HepG2 (cell line): ENCODE measurements around the gene NDUFA13. TPM values are rescaled to one million over a fixed set of nuclear protein-coding genes. Genes with fewer than 3 reads are reported as not detected.
A peak's percentile ranks its signal among the peaks of the same experiment; 100 is the strongest.

Experiments
- ATAC-seq: fragments of 200-7000 bp; cut with Tn5 transposase; 3 replicates; pipeline ENCODE4 v1.9.1; 2020; ENCODE audit warnings: mild to moderate bottlenecking, moderate library complexity
- BruUV-seq: library from RNA; stranded (reverse); fragments of 400-500 nt; replicated peaks from 2 replicates; lab custom pipeline; 2021; lab: Mats Ljungman, UMichigan
- CTCF ChIA-PET: fragments of 300-600 bp; formaldehyde crosslinking; extraction: SDS; loops from one replicate; lab custom pipeline; 2021; ENCODE audit warnings: low total read pairs, inconsistent platforms, low intra/inter-chr PET ratio; lab: Yijun Ruan, JAX
- POLR2A ChIA-PET: fragments of 350-600 bp; sonication (Branson Sonifier 250); formaldehyde crosslinking; loops from one replicate; lab custom pipeline; 2020; ENCODE audit warnings: antibody characterized with exemption, inconsistent platforms; lab: Yijun Ruan, JAX
- DNase-seq: peaks from one replicate; pipeline ENCODE4 v3.0.0-alpha.2; 2015; ENCODE audit warnings: low spot score
- FAIRE-seq: peaks from 3 replicates; lab custom pipeline; 2011; peaks lifted over from hg19 to GRCh38; lab: Jason Lieb, UNC
- H2AFZ ChIP-seq: one replicate; pipeline ENCODE4 v1.6.1; 2011; ENCODE audit warnings: low read length, inconsistent platforms
- H3K27ac ChIP-seq: fragments of 300-600 bp; 3 replicates; pipeline ENCODE4 v1.8.0; 2011; ENCODE audit warnings: mixed run types, mild to moderate bottlenecking, mixed read lengths, low read length, inconsistent platforms; ENCODE audit not compliant: insufficient read depth; ENCODE audit errors: extremely low read length
- H3K27me3 ChIP-seq, 2 experiments: fragments of 200-600 bp in 1 of 2; 2 replicates in 1 of 2; 3 replicates in 1 of 2; pipeline versions ENCODE4 v1.6.0 to v1.8.0; 2011; ENCODE audit warnings: low read length in 2 of 2, mild to moderate bottlenecking in 2 of 2, moderate library complexity in 2 of 2, inconsistent platforms in 1 of 2; ENCODE audit not compliant: insufficient read depth in 2 of 2, control insufficient read depth in 1 of 2
- H3K36me3 ChIP-seq, 2 experiments: fragments of 200-600 bp in 1 of 2; replicated peaks in 1 of 2; 2 replicates in 1 of 2; 3 replicates in 1 of 2; pipeline versions ENCODE4 v1.5.1 to v1.8.0; 2011; ENCODE audit warnings: low read length in 2 of 2, inconsistent platforms in 1 of 2; ENCODE audit not compliant: insufficient read depth in 2 of 2, control insufficient read depth in 1 of 2
- H3K4me1 ChIP-seq: 2 replicates; pipeline ENCODE4 v1.5.1; 2012; ENCODE audit warnings: low read length, inconsistent platforms; ENCODE audit not compliant: insufficient read depth
- H3K4me2 ChIP-seq: 2 replicates; pipeline ENCODE4 v1.6.0; 2011; ENCODE audit warnings: low read depth, low read length, inconsistent platforms
- H3K4me3 ChIP-seq, 3 experiments: fragments of 200-600 bp in 1 of 3; sonication (generic), shearing (Covaris generic) in 1 of 3; replicated peaks in 1 of 3; 2 replicates each; pipeline ENCODE4 v1.5.1; 2011 to 2016; ENCODE audit warnings: low read length in 3 of 3, inconsistent platforms in 2 of 3, low read depth in 2 of 3, mild to moderate bottlenecking in 2 of 3, control low read depth in 1 of 3, mixed read lengths in 1 of 3; ENCODE audit not compliant: insufficient read depth in 1 of 3
- H3K79me2 ChIP-seq: one replicate; pipeline ENCODE4 v1.6.1; 2011; ENCODE audit warnings: low read length, inconsistent platforms; ENCODE audit not compliant: insufficient read depth
- H3K9ac ChIP-seq: 2 replicates; pipeline ENCODE4 v1.6.0; 2011; ENCODE audit warnings: mild to moderate bottlenecking, low read depth, low read length, inconsistent platforms; ENCODE audit not compliant: insufficient read depth
- H3K9me3 ChIP-seq: 2 replicates; pipeline ENCODE4 v1.5.1; 2012; ENCODE audit warnings: mild to moderate bottlenecking, low read length
- H4K20me1 ChIP-seq: 2 replicates; pipeline ENCODE4 v1.6.0; 2011; ENCODE audit warnings: inconsistent platforms, mild to moderate bottlenecking, low read length, moderate library complexity; ENCODE audit not compliant: insufficient read depth
- CREB1 ChIP-seq, 2 experiments: fragments of 450-650 bp in 1 of 2; IDR thresholded peaks; 2 replicates each; pipeline ENCODE4 v1.6.1; 2016 to 2017; ENCODE audit warnings: control low read depth in 1 of 2, mild to moderate bottlenecking in 1 of 2, missing compliant biosample characterization in 1 of 2, missing genetic modification characterization in 1 of 2
- FOXA1 ChIP-seq, 2 experiments: fragments of 450-650 bp in 1 of 2; sonication (generic) in 1 of 2; formaldehyde crosslinking in 1 of 2; IDR thresholded peaks; 2 replicates each; pipeline versions ENCODE4 v1.4.0 to v1.6.1; 2016 to 2020; ENCODE audit warnings: missing genetic modification reagents in 1 of 2
- HNRNPL ChIP-seq: fragments of 200-400 bp; formaldehyde crosslinking; IDR thresholded peaks from 2 replicates; pipeline ENCODE4 v1.6.1; 2017; ENCODE audit warnings: mild to moderate bottlenecking, low read depth, low read length
- ZNF615 ChIP-seq: sonication (generic); formaldehyde crosslinking; IDR thresholded peaks from 2 replicates; pipeline ENCODE4 v1.5.0; 2020; ENCODE audit warnings: mild to moderate bottlenecking, missing genetic modification reagents, borderline replicate concordance
- WGBS: methylation state at CpG from one replicate; pipeline ENCODE4 v1.1.6; 2017; ENCODE audit warnings: low lambda C conversion rate; 5-methylcytosine and 5-hydroxymethylcytosine counted together
- in situ Hi-C: cut with HindIII; loops from 2 replicates; pipeline ENCODE4 v1.10.0; 2017; ENCODE audit warnings: low pct_unique_long_range_greater_than_20kb; ENCODE audit not compliant: extremely low pct_ligation_motif_present
- intact Hi-C: fragments of 100-400 bp; cut with micrococcal nuclease; formaldehyde crosslinking; loops from one replicate; pipeline ENCODE4 v1.10.0; 2022; ENCODE audit not compliant: unreplicated experiment
- polyA plus RNA-seq, 8 experiments: library from polyadenylated mRNA; depleted of rRNA in 3 of 8; stranded (reverse) in 7 of 8; unstranded in 1 of 8; fragments of >200 nt; fragmentation: Illumina TruSeq in 4 of 8; extraction: Trizol in 4 of 8; gene quantifications; 2 replicates each; pipeline versions ENCODE4 v1.2.1 to v1.2.3, GENCODE V29; 2011 to 2016; ENCODE audit warnings: low read depth in 4 of 8, missing spikeins in 1 of 8, mixed read lengths in 1 of 8; ENCODE audit not compliant: insufficient read depth in 1 of 8
- total RNA-seq, 5 experiments: library from RNA; depleted of rRNA; stranded (reverse); fragments of >200 nt; fragmentation: Illumina TruSeq; extraction: Trizol; gene quantifications; 2 replicates each; pipeline ENCODE4 v1.2.3, GENCODE V29; 2016; ENCODE audit warnings: low read depth in 1 of 5
- TF ChIP-seq, protein P1 (sequence below): sonication (generic); formaldehyde crosslinking; IDR thresholded peaks from 2 replicates; pipeline ENCODE4 v1.8.1; 2022; ENCODE audit warnings: mild to moderate bottlenecking, missing genetic modification reagents

Gene NDUFA13
- total and polyA plus RNA-seq, 2 of the 13 experiments (the other 11 are each of a cell fraction or from before 2014, with no cell fraction given): 337 to 366 TPM

DNA sequence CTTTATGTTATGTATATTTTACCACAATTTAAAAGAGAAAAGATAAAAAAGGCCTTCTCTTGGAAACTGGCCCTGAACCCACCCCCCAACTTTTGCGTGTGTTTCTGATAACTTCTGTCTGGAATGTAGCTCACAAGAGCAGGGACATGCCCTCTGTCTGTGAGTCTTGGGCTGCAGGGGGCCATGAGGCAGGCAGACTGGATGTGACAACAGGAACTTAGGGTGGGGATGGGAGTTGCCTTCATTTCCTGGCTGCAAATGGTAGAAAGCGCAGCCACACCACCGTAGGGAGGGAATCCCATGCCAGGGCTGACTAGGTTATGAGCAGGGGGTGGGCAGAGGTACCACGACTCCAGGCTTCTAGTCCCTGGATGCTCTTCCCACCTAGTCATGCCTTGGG is 43.9 kb downstream of the NDUFA13 start (continued):
- TF ChIP-seq, protein P1, sequence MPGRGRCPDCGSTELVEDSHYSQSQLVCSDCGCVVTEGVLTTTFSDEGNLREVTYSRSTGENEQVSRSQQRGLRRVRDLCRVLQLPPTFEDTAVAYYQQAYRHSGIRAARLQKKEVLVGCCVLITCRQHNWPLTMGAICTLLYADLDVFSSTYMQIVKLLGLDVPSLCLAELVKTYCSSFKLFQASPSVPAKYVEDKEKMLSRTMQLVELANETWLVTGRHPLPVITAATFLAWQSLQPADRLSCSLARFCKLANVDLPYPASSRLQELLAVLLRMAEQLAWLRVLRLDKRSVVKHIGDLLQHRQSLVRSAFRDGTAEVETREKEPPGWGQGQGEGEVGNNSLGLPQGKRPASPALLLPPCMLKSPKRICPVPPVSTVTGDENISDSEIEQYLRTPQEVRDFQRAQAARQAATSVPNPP: no peak

DNA sequence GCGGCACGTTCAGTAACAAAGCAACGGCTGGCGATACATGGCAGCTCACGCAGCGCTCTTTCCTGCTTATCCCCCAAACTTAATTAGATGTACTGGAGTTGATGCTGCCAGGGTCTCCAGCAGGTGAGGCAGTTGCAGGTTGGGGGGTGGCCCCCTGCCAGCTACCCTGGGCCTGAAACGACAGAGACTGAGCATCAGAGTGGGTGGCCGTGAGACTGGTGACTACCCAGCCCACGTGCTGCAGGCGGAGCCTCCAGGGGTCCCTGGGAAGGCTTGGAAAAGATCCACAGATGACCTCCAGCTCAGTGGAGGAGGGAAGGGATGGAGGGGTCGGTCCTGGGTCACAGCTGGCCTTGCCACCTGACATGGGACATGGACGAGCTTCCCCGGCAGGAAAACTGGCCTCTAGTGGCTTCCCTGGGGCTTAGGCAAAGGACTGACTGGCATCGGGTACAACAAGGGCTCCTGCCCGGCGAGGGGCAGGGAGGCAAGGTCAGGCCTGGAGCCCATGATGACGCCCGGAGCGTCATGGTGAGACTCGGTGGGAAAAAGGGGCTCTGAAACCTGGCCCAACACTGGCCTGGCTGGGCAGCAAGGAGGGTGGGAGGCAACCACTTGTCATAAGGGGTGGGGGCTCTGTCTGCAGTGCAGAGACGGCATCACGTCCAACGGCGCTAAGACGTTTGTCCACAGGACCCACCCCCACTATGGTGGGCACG is 46.1 kb downstream of the NDUFA13 start:
- in situ Hi-C loops (loop anchor here (25.0 kb wide), 1 partner anchor 1000 kb away; the partner anchor contains the start of gene ZNF737), intact Hi-C loops (no loop called here)
- FAIRE-seq: no peak
- BruUV-seq: no TSS peak
- ChIA-PET CTCF (interaction anchor here (0.7 kb wide), 1 partner anchor 82 kb away, joined by 3 read pairs; no protein-coding TSS in a partner anchor), POLR2A (no interaction called here)
- WGBS: 76% methylated on average over 19 of the region's 26 CpGs
- Histone ChIP-seq H4K20me1 (no peaks in the 10 kb centered on the region), H3K36me3 (no peaks in the 10 kb centered on the region), H2AFZ (no peak overlapping the region), H3K4me1 (peaks cover 24% of the 10 kb centered on the region), H3K9ac (no peak overlapping the region), H3K4me3 (no peak overlapping the region; a peak in 1 of 6 replicates), H3K27ac (no peak overlapping the region), H3K79me2 (no peaks in the 10 kb centered on the region), H3K4me2 (peak overlapping the region; percentile 55; the same call in 1 of the 2 replicates), H3K27me3 (peaks cover 4 to 11% of the 10 kb centered on the region in 2 experiments; a peak in 3 of 5 replicates), H3K9me3 (no peaks in the 10 kb centered on the region)
- ATAC-seq: no peak
- TF ChIP-seq FOXA1 (IDR thresholded peaks at IDR 0.05) (no peak), FOXA1 (CRISPR knock-in tag; IDR thresholded peaks at IDR 0.05) (no peak), CREB1 (IDR thresholded peaks at IDR 0.05) (0 out of 2 replicates have a peak, but pooled peaks have one; percentile 15), CREB1 (CRISPR knock-in tag; IDR thresholded peaks at IDR 0.05) (no peak), ZNF615 (CRISPR knock-in tag) (no peak), HNRNPL (0 out of 2 replicates have a peak, but pooled peaks have one; percentile 1)
- DNase-seq: no peak
